CD4-positive, alpha-beta memory T cell (primary cell): ENCODE data around the gene WDR77. TPM values are rescaled to one million over a fixed set of nuclear protein-coding genes. Genes with fewer than 3 reads are reported as not detected.

Experiments
- CTCF ChIA-PET: fragments of 350-600 bp; sonication (Branson Sonifier 250); formaldehyde crosslinking; loops from one replicate; lab custom pipeline; 2021; ENCODE audit warnings: inconsistent platforms; ENCODE audit not compliant: partially characterized antibody; lab: Charles Lee
- POLR2A ChIA-PET: fragments of 350-600 bp; sonication (Branson Sonifier 250); formaldehyde crosslinking; loops from one replicate; lab custom pipeline; 2021; ENCODE audit not compliant: partially characterized antibody; lab: Charles Lee
- DNase-seq, 5 donors: peaks; one replicate each; pipeline versions ENCODE4 v3.0.0 to v3.0.0-alpha.2; 2020 to 2022; ENCODE audit warnings: mixed read lengths in 1 of 5
- H3K27ac ChIP-seq: one replicate; pipeline ENCODE4 v1.7.0; 2013; ENCODE audit warnings: low read depth, low read length
- H3K27me3 ChIP-seq: 2 replicates; pipeline ENCODE4 v1.7.0; 2013; ENCODE audit warnings: mild to moderate bottlenecking, low read length, moderate library complexity; ENCODE audit not compliant: insufficient read depth
- H3K36me3 ChIP-seq: 2 replicates; pipeline ENCODE4 v1.7.0; 2013; ENCODE audit warnings: mild to moderate bottlenecking, low read length, moderate library complexity; ENCODE audit not compliant: insufficient read depth
- H3K4me1 ChIP-seq: 2 replicates; pipeline ENCODE4 v1.7.0; 2013; ENCODE audit warnings: mild to moderate bottlenecking, low read length, moderate library complexity; ENCODE audit not compliant: insufficient read depth
- H3K4me3 ChIP-seq, 2 donors: one replicate each; pipeline ENCODE4 v1.7.0; 2013; ENCODE audit warnings: low read length in 2 of 2, mild to moderate bottlenecking in 1 of 2
- H3K9me3 ChIP-seq, 2 donors: one replicate each; pipeline ENCODE4 v1.7.0; 2013; ENCODE audit warnings: low read length in 2 of 2, control low read depth in 1 of 2; ENCODE audit not compliant: control insufficient read depth in 1 of 2
- H3K27ac Mint-ChIP-seq, 7 donors: one replicate each; pipeline ENCODE4 v1.8.0; 2020 to 2021; ENCODE audit warnings: mixed read lengths in 7 of 7, mild to moderate bottlenecking in 6 of 7, inconsistent platforms in 3 of 7, moderate library complexity in 3 of 7
- H3K27me3 Mint-ChIP-seq, 2 donors: one replicate each; pipeline ENCODE4 v1.8.0; 2020 to 2021; ENCODE audit warnings: mixed read lengths in 2 of 2
- H3K36me3 Mint-ChIP-seq, 2 donors: one replicate each; pipeline ENCODE4 v1.8.0; 2020 to 2021; ENCODE audit warnings: mixed read lengths in 2 of 2, inconsistent platforms in 1 of 2, mild to moderate bottlenecking in 1 of 2
- H3K4me1 Mint-ChIP-seq, 4 donors: one replicate each; pipeline ENCODE4 v1.8.0; 2020 to 2021; ENCODE audit warnings: mixed read lengths in 4 of 4, mild to moderate bottlenecking in 1 of 4
- H3K4me3 Mint-ChIP-seq, 8 donors: one replicate each; pipeline ENCODE4 v1.8.0; 2020 to 2021; ENCODE audit warnings: mixed read lengths in 8 of 8, mild to moderate bottlenecking in 7 of 8, moderate library complexity in 6 of 8, inconsistent platforms in 3 of 8
- H3K9me3 Mint-ChIP-seq, 8 donors: one replicate each; pipeline ENCODE4 v1.8.0; 2020 to 2021; ENCODE audit warnings: mixed read lengths in 8 of 8, mild to moderate bottlenecking in 5 of 8, inconsistent platforms in 3 of 8, moderate library complexity in 1 of 8
- intact Hi-C: fragments of 100-400 bp; cut with micrococcal nuclease; formaldehyde crosslinking; loops from one replicate; pipeline ENCODE4 v1.15.1; 2023
- polyA plus RNA-seq, 2 donors: library from polyadenylated mRNA; unstranded; fragments of 300-500 nt; fragmentation: Illumina TruSeq; gene quantifications; one replicate each; pipeline ENCODE4 v1.2.3, GENCODE V29; 2021
- total RNA-seq, 2 experiments: library from RNA; stranded (reverse); gene quantifications; one replicate each; pipeline ENCODE4 v1.2.3, GENCODE V29; 2021

Gene WDR77
- total and polyA plus RNA-seq, 4 experiments from 2014 or later, result 26.3 to 52.6 (median 34.4) TPM

- Mint-ChIP-seq H3K27ac (peak overlapping the region in 6 of 7 donors; percentile 81 to 97 (median 90)), H3K4me3 (peak overlapping the region; percentile 74 to 96 (median 90)), H3K9me3 (peaks cover 0 to 4% (median 0%) of the 10 kb centered on the region in 8 donors), H3K4me1 (peaks cover 40 to 56% (median 49%) of the 10 kb centered on the region in 4 donors), H3K36me3 (peaks cover 18 to 20% of the 10 kb centered on the region in 2 donors), H3K27me3 (no peaks in the 10 kb centered on the region)
- Histone ChIP-seq H3K4me1 (peaks cover 98% of the 10 kb centered on the region), H3K27me3 (no peaks in the 10 kb centered on the region), H3K27ac (peak overlapping the region; percentile 55), H3K4me3 (peak overlapping the region; percentile 50 to 53), H3K9me3 (no peaks in the 10 kb centered on the region), H3K36me3 (no peaks in the 10 kb centered on the region)
- CTCF ChIA-PET, result interaction anchor here (0.9 to 10.6 kb wide), 4 partner anchors 9 to 34 kb away, joined by 3 to 116 read pairs (median 10); partner anchors contain the start of genes ATP5PB and WDR77
- POLR2A ChIA-PET, result interaction anchor here (0.7 to 9.9 kb wide), 3 partner anchors 24 to 271 kb away, joined by 3 to 170 read pairs (median 164); partner anchors contain the start of genes ADORA3, ATP5PB, TMIGD3 and WDR77
- intact Hi-C loops, result no loop called here
- no peak for DNase-seq
Observed at GRCh38 chr1:111474106-111474505, 25.1 kb upstream of the WDR77 start.

- peaks cover 7 to 8% of the 10 kb centered on the region in 2 donors for H3K36me3 Mint-ChIP-seq
- H3K4me1 Mint-ChIP-seq, result peaks cover 21 to 33% (median 29%) of the 10 kb centered on the region in 4 donors
- Histone ChIP-seq H3K36me3 (no peaks in the 10 kb centered on the region), H3K9me3 (no peaks in the 10 kb centered on the region), H3K4me3 (peak overlapping the region in 1 of 2 donors; percentile 16), H3K27me3 (no peaks in the 10 kb centered on the region), H3K4me1 (peaks cover 85% of the 10 kb centered on the region), H3K27ac (peak overlapping the region; percentile 68)
- no peak for DNase-seq
- H3K27ac Mint-ChIP-seq, result no peak overlapping the region
- H3K9me3 Mint-ChIP-seq, result peaks cover 0 to 2% (median 0%) of the 10 kb centered on the region in 8 donors
- intact Hi-C loops, result loop anchor here (1.0 to 2.0 kb wide), 3 partner anchors 22 to 283 kb away; partner anchors contain the start of genes ATP5PB, DDX20 and WDR77
- ChIA-PET CTCF (interaction anchor here (0.8 to 10.6 kb wide), 4 partner anchors 10 to 198 kb away, joined by 3 to 116 read pairs (median 16); partner anchors contain the start of genes ATP5PB and WDR77), POLR2A (interaction anchor here (0.5 to 9.9 kb wide), 18 partner anchors 10 to 1133 kb away, joined by 3 to 170 read pairs (median 6); partner anchors contain the start of genes ADORA3, ATP5PB, TMIGD3 and WDR77)
- no peak overlapping the region for H3K4me3 Mint-ChIP-seq
- no peaks in the 10 kb centered on the region for H3K27me3 Mint-ChIP-seq
Observed at GRCh38 chr1:111471538-111471937, 22.5 kb upstream of the WDR77 start.

- Histone ChIP-seq H3K27me3 (no peaks in the 10 kb centered on the region), H3K27ac (peak overlapping the region; percentile 68), H3K9me3 (no peaks in the 10 kb centered on the region), H3K36me3 (no peaks in the 10 kb centered on the region), H3K4me3 (peak overlapping the region; percentile 9 to 39), H3K4me1 (peaks cover 80% of the 10 kb centered on the region)
- CTCF ChIA-PET, result interaction anchor here (0.8 to 10.6 kb wide), 4 partner anchors 10 to 199 kb away, joined by 3 to 116 read pairs (median 16); partner anchors contain the start of genes ATP5PB and WDR77
- peaks cover 7 to 8% of the 10 kb centered on the region in 2 donors for H3K36me3 Mint-ChIP-seq
- intact Hi-C loops, result loop anchor here (1.0 to 2.0 kb wide), 3 partner anchors 22 to 284 kb away; partner anchors contain the start of genes ATP5PB, DDX20 and WDR77
- H3K4me1 Mint-ChIP-seq, result peaks cover 18 to 29% (median 25%) of the 10 kb centered on the region in 4 donors
- H3K27me3 Mint-ChIP-seq, result no peaks in the 10 kb centered on the region
- H3K27ac Mint-ChIP-seq, result no peak overlapping the region
- peak; percentile 84 to 95 (median 91) for DNase-seq
- H3K4me3 Mint-ChIP-seq, result no peak overlapping the region
- POLR2A ChIA-PET, result interaction anchor here (0.5 to 9.9 kb wide), 20 partner anchors 9 to 1133 kb away, joined by 3 to 170 read pairs (median 6); partner anchors contain the start of genes ADORA3, ATP5PB, TMIGD3 and WDR77
- H3K9me3 Mint-ChIP-seq, result peaks cover 0 to 2% (median 0%) of the 10 kb centered on the region in 8 donors
Observed at GRCh38 chr1:111471012-111471411, 22.0 kb upstream of the WDR77 start.

- H3K4me3 Mint-ChIP-seq, result no peak overlapping the region
- Histone ChIP-seq H3K4me1 (peaks cover 76% of the 10 kb centered on the region), H3K27ac (peak overlapping the region; percentile 68), H3K36me3 (no peaks in the 10 kb centered on the region), H3K4me3 (peak overlapping the region; percentile 9 to 39), H3K27me3 (no peaks in the 10 kb centered on the region), H3K9me3 (no peaks in the 10 kb centered on the region)
- intact Hi-C loops, result loop anchor here (1.0 to 2.0 kb wide), 3 partner anchors 36 to 284 kb away; partner anchors contain the start of gene DDX20
- H3K27ac Mint-ChIP-seq, result no peak overlapping the region
- DNase-seq, result peak in 1 of 5 donors; percentile 48
- H3K27me3 Mint-ChIP-seq, result no peaks in the 10 kb centered on the region
- peaks cover 0 to 2% (median 0%) of the 10 kb centered on the region in 8 donors for H3K9me3 Mint-ChIP-seq
- ChIA-PET POLR2A (interaction anchor here (0.6 to 9.9 kb wide), 14 partner anchors 9 to 1132 kb away, joined by 3 to 170 read pairs (median 6); partner anchors contain the start of genes ADORA3, ATP5PB, TMIGD3 and WDR77), CTCF (interaction anchor here (2.9 to 10.6 kb wide), 2 partner anchors 10 to 38 kb away, joined by 15 to 116 read pairs; no protein-coding TSS in a partner anchor)
- H3K36me3 Mint-ChIP-seq, result peaks cover 6 to 7% of the 10 kb centered on the region in 2 donors
- peaks cover 14 to 25% (median 21%) of the 10 kb centered on the region in 4 donors for H3K4me1 Mint-ChIP-seq
Observed at GRCh38 chr1:111470596-111470995, 21.5 kb upstream of the WDR77 start.

GRCh38 chr1:111469539-111469938 lies 20.5 kb upstream of the WDR77 start:
- intact Hi-C loops, result no loop called here
- Histone ChIP-seq H3K36me3 (no peaks in the 10 kb centered on the region), H3K4me3 (no peak overlapping the region), H3K27me3 (no peaks in the 10 kb centered on the region), H3K27ac (peak overlapping the region; percentile 68), H3K9me3 (no peaks in the 10 kb centered on the region), H3K4me1 (peaks cover 65% of the 10 kb centered on the region)
- Mint-ChIP-seq H3K27ac (no peak overlapping the region), H3K4me1 (peaks cover 15 to 23% (median 18%) of the 10 kb centered on the region in 4 donors), H3K27me3 (no peaks in the 10 kb centered on the region), H3K36me3 (peaks cover 12 to 15% of the 10 kb centered on the region in 2 donors), H3K4me3 (no peak overlapping the region), H3K9me3 (peaks cover 0 to 2% (median 0%) of the 10 kb centered on the region in 8 donors)
- ChIA-PET CTCF (interaction anchor here (0.9 to 1.6 kb wide), 9 partner anchors 10 to 253 kb away, joined by 3 to 5 read pairs (median 4); partner anchors contain the start of gene WDR77), POLR2A (interaction anchor here (1.4 to 1.6 kb wide), 2 partner anchors 22 to 38 kb away, joined by 6 to 8 read pairs; partner anchors contain the start of genes ATP5PB and WDR77)
- DNase-seq, result no peak

- no peaks in the 10 kb centered on the region for H3K27me3 Mint-ChIP-seq
- Histone ChIP-seq H3K27ac (no peak overlapping the region), H3K4me1 (peaks cover 58% of the 10 kb centered on the region), H3K36me3 (no peaks in the 10 kb centered on the region), H3K27me3 (no peaks in the 10 kb centered on the region), H3K4me3 (no peak overlapping the region), H3K9me3 (no peaks in the 10 kb centered on the region)
- H3K4me3 Mint-ChIP-seq, result no peak overlapping the region
- POLR2A ChIA-PET, result interaction anchor here (0.6 to 1.6 kb wide), 3 partner anchors 21 to 39 kb away, joined by 3 to 8 read pairs (median 6); partner anchors contain the start of genes ATP5PB and WDR77
- peaks cover 0 to 2% (median 0%) of the 10 kb centered on the region in 8 donors for H3K9me3 Mint-ChIP-seq
- no peak overlapping the region for H3K27ac Mint-ChIP-seq
- intact Hi-C loops, result no loop called here
- CTCF ChIA-PET, result interaction anchor here (0.7 to 1.6 kb wide), 11 partner anchors 9 to 286 kb away, joined by 3 to 5 read pairs (median 3); partner anchors contain the start of gene WDR77
- peak in 1 of 5 donors; percentile 33 for DNase-seq
- peaks cover 18 to 21% (median 18%) of the 10 kb centered on the region in 4 donors for H3K4me1 Mint-ChIP-seq
- peaks cover 14 to 23% of the 10 kb centered on the region in 2 donors for H3K36me3 Mint-ChIP-seq
Observed at GRCh38 chr1:111468717-111469100, 19.7 kb upstream of the WDR77 start.
